LNCAP (cell line): ENCODE results near the gene HSF4.

Experiments used
- CTCF ChIP-seq: fragments of 450-650 bp; IDR thresholded peaks from 2 replicates; pipeline ENCODE4 v1.5.1; 2017; ENCODE audit warnings: mild to moderate bottlenecking

The HSF4 gene

GRCh38 chr16:67146523-67147357 is 17.8 kb upstream of the HSF4 start:
- TF ChIP-seq CTCF, result no peak

- TF ChIP-seq CTCF, result no peak
These were observed 17.0 kb upstream of the HSF4 start for GRCh38 chr16:67147437-67148140.

- TF ChIP-seq CTCF, result no peak
These were observed 16.3 kb upstream of the HSF4 start for GRCh38 chr16:67148221-67148620.

GRCh38 chr16:67148656-67149275 is 15.8 kb upstream of the HSF4 start:
- no peak for TF ChIP-seq CTCF

- no peak for TF ChIP-seq CTCF
These were observed 15.1 kb upstream of the HSF4 start for GRCh38 chr16:67149276-67150046.

- TF ChIP-seq CTCF, result no peak
These were observed 14.3 kb upstream of the HSF4 start for GRCh38 chr16:67150047-67150832.
